ENCODE results near the gene CXCL8.

CXCL8 gene

GRCh38 chr4:73742490-73743160 lies 2.3 kb downstream of the CXCL8 start:
- no peak overlapping the region for H2BK15ac ChIP-seq (ENCODE audit: low read length)

GRCh38 chr4:73743281-73743680 lies 2.9 kb downstream of the CXCL8 start:
- no peak overlapping the region for H2BK120ac ChIP-seq (ENCODE audit: low read depth, low read length)
- no peak overlapping the region for H3K27ac ChIP-seq (replicated peaks; ENCODE audit: low read length)
- no peak overlapping the region for H4K8ac ChIP-seq (ENCODE audit: low read depth, low read length)
- no peak overlapping the region for H3K18ac ChIP-seq (ENCODE audit: low read length)
- H3K9ac ChIP-seq (ENCODE audit: low read depth, low read length, poor library complexity), result no peak overlapping the region
- H2BK5ac ChIP-seq (ENCODE audit: low read length), result no peak overlapping the region
- no peak overlapping the region for H2BK12ac ChIP-seq (ENCODE audit: low read length)
- no peak overlapping the region for H3K23ac ChIP-seq (ENCODE audit: low read depth, low read length, poor library complexity)
- H3K14ac ChIP-seq (ENCODE audit: low read length), result no peak overlapping the region
- H3K27me3 ChIP-seq (ENCODE audit: control insufficient read depth in 3 of 3, insufficient read depth in 3 of 3, low read depth in 1 of 3, low read length in 3 of 3), result no peaks in the 10 kb centered on the region
- H3K4ac ChIP-seq (ENCODE audit: low read length), result no peak overlapping the region
- no peaks in the 10 kb centered on the region for H3K4me1 ChIP-seq (ENCODE audit: control insufficient read depth in 2 of 2, insufficient read depth in 1 of 2, low read depth in 1 of 2, low read length in 2 of 2)
- H3K79me1 ChIP-seq (ENCODE audit: low read depth, low read length), result no peaks in the 10 kb centered on the region
- H2BK15ac ChIP-seq (ENCODE audit: low read length), result no peak overlapping the region
- H4K91ac ChIP-seq (ENCODE audit: low read depth, low read length, poor library complexity), result no peak overlapping the region
- no peak overlapping the region for H3K4me2 ChIP-seq (ENCODE audit: insufficient read depth, low read length, poor library complexity, severe bottlenecking)
- no CpG with 5 or more reads among the region's 1 CpG for WGBS, 2 donors (ENCODE audit: extremely low coverage in 2 of 2, insufficient read length in 2 of 2, insufficient replicate concordance in 1 of 2)
- no peaks in the 10 kb centered on the region for H3K36me3 ChIP-seq (replicated peaks in 1 of 2; ENCODE audit: control insufficient read depth in 2 of 2, insufficient read depth in 2 of 2, low read length in 2 of 2)
- no peak for DNase-seq (ENCODE audit: low spot score)
- no peak overlapping the region for H2AFZ ChIP-seq (ENCODE audit: low read length)
- H3K4me3 ChIP-seq (ENCODE audit: low read length in 2 of 2), result no peak overlapping the region
- peaks cover 0 to 1% of the 10 kb centered on the region in 2 donors for H3K9me3 ChIP-seq (replicated peaks in 1 of 2; ENCODE audit: control insufficient read depth in 2 of 2, insufficient read depth in 1 of 2, low read depth in 1 of 2, low read length in 2 of 2)
- H2AK5ac ChIP-seq (ENCODE audit: low read depth, low read length), result no peak overlapping the region

More at GRCh38 chr4:73742490-73743160, 2.3 kb downstream of the CXCL8 start:
- Histone ChIP-seq H2BK5ac (ENCODE audit: low read length) (no peak overlapping the region), H2AFZ (ENCODE audit: low read length) (no peak overlapping the region), H3K79me1 (ENCODE audit: low read depth, low read length) (no peaks in the 10 kb centered on the region), H3K4me3 (ENCODE audit: low read length in 2 of 2) (no peak overlapping the region), H3K9ac (ENCODE audit: low read depth, low read length, poor library complexity) (no peak overlapping the region), H3K27me3 (ENCODE audit: control insufficient read depth in 3 of 3, insufficient read depth in 3 of 3, low read depth in 1 of 3, low read length in 3 of 3) (no peaks in the 10 kb centered on the region), H3K18ac (ENCODE audit: low read length) (no peak overlapping the region), H2BK120ac (ENCODE audit: low read depth, low read length) (no peak overlapping the region), H3K27ac (replicated peaks; ENCODE audit: low read length) (no peak overlapping the region), H3K4ac (ENCODE audit: low read length) (no peak overlapping the region), H3K36me3 (replicated peaks in 1 of 2; ENCODE audit: control insufficient read depth in 2 of 2, insufficient read depth in 2 of 2, low read length in 2 of 2) (no peaks in the 10 kb centered on the region), H3K23ac (ENCODE audit: low read depth, low read length, poor library complexity) (no peak overlapping the region), H3K4me2 (ENCODE audit: insufficient read depth, low read length, poor library complexity, severe bottlenecking) (no peak overlapping the region), H2AK5ac (ENCODE audit: low read depth, low read length) (no peak overlapping the region), H2BK12ac (ENCODE audit: low read length) (no peak overlapping the region), H3K9me3 (replicated peaks in 1 of 2; ENCODE audit: control insufficient read depth in 2 of 2, insufficient read depth in 1 of 2, low read depth in 1 of 2, low read length in 2 of 2) (peaks cover 0 to 1% of the 10 kb centered on the region in 2 donors), H4K91ac (ENCODE audit: low read depth, low read length, poor library complexity) (no peak overlapping the region), H3K4me1 (ENCODE audit: control insufficient read depth in 2 of 2, insufficient read depth in 1 of 2, low read depth in 1 of 2, low read length in 2 of 2) (no peaks in the 10 kb centered on the region), H3K14ac (ENCODE audit: low read length) (no peak overlapping the region), H4K8ac (ENCODE audit: low read depth, low read length) (no peak overlapping the region)
- no CpG with 5 or more reads among the region's 2 CpGs for WGBS, 2 donors (ENCODE audit: extremely low coverage in 2 of 2, insufficient read length in 2 of 2, insufficient replicate concordance in 1 of 2)
- no peak for DNase-seq (ENCODE audit: low spot score)

- H2AK5ac ChIP-seq (ENCODE audit: low read depth, low read length), result no peak overlapping the region
- H3K18ac ChIP-seq (ENCODE audit: low read length), result no peak overlapping the region
- H2AFZ ChIP-seq (ENCODE audit: low read length), result no peak overlapping the region
- no peak overlapping the region for H3K4ac ChIP-seq (ENCODE audit: low read length)
- H2BK120ac ChIP-seq (ENCODE audit: low read depth, low read length), result no peak overlapping the region
- no peak overlapping the region for H3K27ac ChIP-seq (replicated peaks; ENCODE audit: low read length)
- no peak overlapping the region for H3K23ac ChIP-seq (ENCODE audit: low read depth, low read length, poor library complexity)
- H3K9ac ChIP-seq (ENCODE audit: low read depth, low read length, poor library complexity), result no peak overlapping the region
- H3K4me2 ChIP-seq (ENCODE audit: insufficient read depth, low read length, poor library complexity, severe bottlenecking), result no peak overlapping the region
- H3K4me3 ChIP-seq (ENCODE audit: low read length in 2 of 2), result no peak overlapping the region
- H2BK12ac ChIP-seq (ENCODE audit: low read length), result no peak overlapping the region
- no peak overlapping the region for H2BK15ac ChIP-seq (ENCODE audit: low read length)
- no peak overlapping the region for H4K8ac ChIP-seq (ENCODE audit: low read depth, low read length)
- no peaks in the 10 kb centered on the region for H3K36me3 ChIP-seq (replicated peaks in 1 of 2; ENCODE audit: control insufficient read depth in 2 of 2, insufficient read depth in 2 of 2, low read length in 2 of 2)
- H3K27me3 ChIP-seq (ENCODE audit: control insufficient read depth in 3 of 3, insufficient read depth in 3 of 3, low read depth in 1 of 3, low read length in 3 of 3), result no peaks in the 10 kb centered on the region
- no peak for DNase-seq (ENCODE audit: low spot score)
- H4K91ac ChIP-seq (ENCODE audit: low read depth, low read length, poor library complexity), result no peak overlapping the region
- peaks cover 0 to 1% of the 10 kb centered on the region in 2 donors for H3K9me3 ChIP-seq (replicated peaks in 1 of 2; ENCODE audit: control insufficient read depth in 2 of 2, insufficient read depth in 1 of 2, low read depth in 1 of 2, low read length in 2 of 2)
- no peak overlapping the region for H3K14ac ChIP-seq (ENCODE audit: low read length)
- no CpG with 5 or more reads among the region's 3 CpGs for WGBS, 2 donors (ENCODE audit: extremely low coverage in 2 of 2, insufficient read length in 2 of 2, insufficient replicate concordance in 1 of 2)
- no peaks in the 10 kb centered on the region for H3K79me1 ChIP-seq (ENCODE audit: low read depth, low read length)
- H2BK5ac ChIP-seq (ENCODE audit: low read length), result no peak overlapping the region
- no peaks in the 10 kb centered on the region for H3K4me1 ChIP-seq (ENCODE audit: control insufficient read depth in 2 of 2, insufficient read depth in 1 of 2, low read depth in 1 of 2, low read length in 2 of 2)
These were observed 3.4 kb downstream of the CXCL8 start for GRCh38 chr4:73743795-73744194.

- Histone ChIP-seq H3K9me3 (replicated peaks in 1 of 2; ENCODE audit: control insufficient read depth in 2 of 2, insufficient read depth in 1 of 2, low read depth in 1 of 2, low read length in 2 of 2) (peaks cover 0 to 1% of the 10 kb centered on the region in 2 donors), H3K23ac (ENCODE audit: low read depth, low read length, poor library complexity) (no peak overlapping the region), H3K27me3 (ENCODE audit: control insufficient read depth in 3 of 3, insufficient read depth in 3 of 3, low read depth in 1 of 3, low read length in 3 of 3) (no peaks in the 10 kb centered on the region), H3K18ac (ENCODE audit: low read length) (no peak overlapping the region), H3K79me1 (ENCODE audit: low read depth, low read length) (no peaks in the 10 kb centered on the region), H3K4me1 (ENCODE audit: control insufficient read depth in 2 of 2, insufficient read depth in 1 of 2, low read depth in 1 of 2, low read length in 2 of 2) (no peaks in the 10 kb centered on the region), H3K4me2 (ENCODE audit: insufficient read depth, low read length, poor library complexity, severe bottlenecking) (no peak overlapping the region), H3K14ac (ENCODE audit: low read length) (no peak overlapping the region), H4K91ac (ENCODE audit: low read depth, low read length, poor library complexity) (no peak overlapping the region), H3K4ac (ENCODE audit: low read length) (no peak overlapping the region), H2AFZ (ENCODE audit: low read length) (no peak overlapping the region), H3K36me3 (replicated peaks in 1 of 2; ENCODE audit: control insufficient read depth in 2 of 2, insufficient read depth in 2 of 2, low read length in 2 of 2) (no peaks in the 10 kb centered on the region), H2BK120ac (ENCODE audit: low read depth, low read length) (no peak overlapping the region), H4K8ac (ENCODE audit: low read depth, low read length) (no peak overlapping the region), H2AK5ac (ENCODE audit: low read depth, low read length) (no peak overlapping the region), H3K27ac (replicated peaks; ENCODE audit: low read length) (no peak overlapping the region), H2BK5ac (ENCODE audit: low read length) (no peak overlapping the region), H3K4me3 (ENCODE audit: low read length in 2 of 2) (no peak overlapping the region), H3K9ac (ENCODE audit: low read depth, low read length, poor library complexity) (no peak overlapping the region), H2BK12ac (ENCODE audit: low read length) (no peak overlapping the region), H2BK15ac (ENCODE audit: low read length) (no peak overlapping the region)
- 100% methylated on average over 2 of the region's 5 CpGs for WGBS, 2 donors (ENCODE audit: extremely low coverage in 2 of 2, insufficient read length in 2 of 2, insufficient replicate concordance in 1 of 2)
- DNase-seq (ENCODE audit: low spot score), result no peak
These were observed 3.8 kb downstream of the CXCL8 start for GRCh38 chr4:73744203-73744602.
